HG03520 (cell line): ENCODE measurements around the gene BTBD2.

Experiments
- ATAC-seq: cut with Tn5 transposase; IDR thresholded peaks from one replicate; pipeline ENCODE4 v1.9.1; 2021; ENCODE audit warnings: mild to moderate bottlenecking, moderate library complexity; ENCODE audit not compliant: unreplicated experiment

BTBD2 gene

DNA sequence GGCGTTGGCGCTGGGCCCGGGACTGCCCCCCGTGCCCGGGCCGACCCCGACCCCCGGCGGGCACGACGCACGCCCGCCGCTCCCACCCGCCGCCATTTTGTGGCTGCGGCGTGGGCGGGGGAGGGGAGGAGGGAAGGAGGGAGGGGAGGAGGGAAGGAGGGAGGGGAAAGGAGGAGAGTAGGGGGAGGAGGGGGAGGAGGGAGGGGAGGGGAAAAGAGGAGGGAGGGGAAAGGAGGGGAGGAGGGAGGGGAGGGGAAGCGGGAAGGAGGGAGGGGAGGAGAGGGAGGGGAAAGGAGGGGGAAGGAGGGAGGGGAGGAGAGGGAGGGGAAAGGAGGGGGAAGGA, at the start of gene BTBD2:
Gene BTBD2 (minus strand): TSS at position 107 of the 343 bp plus-strand sequence. CDS start 11 bp downstream, at position 96.
- ATAC-seq = no peak

DNA sequence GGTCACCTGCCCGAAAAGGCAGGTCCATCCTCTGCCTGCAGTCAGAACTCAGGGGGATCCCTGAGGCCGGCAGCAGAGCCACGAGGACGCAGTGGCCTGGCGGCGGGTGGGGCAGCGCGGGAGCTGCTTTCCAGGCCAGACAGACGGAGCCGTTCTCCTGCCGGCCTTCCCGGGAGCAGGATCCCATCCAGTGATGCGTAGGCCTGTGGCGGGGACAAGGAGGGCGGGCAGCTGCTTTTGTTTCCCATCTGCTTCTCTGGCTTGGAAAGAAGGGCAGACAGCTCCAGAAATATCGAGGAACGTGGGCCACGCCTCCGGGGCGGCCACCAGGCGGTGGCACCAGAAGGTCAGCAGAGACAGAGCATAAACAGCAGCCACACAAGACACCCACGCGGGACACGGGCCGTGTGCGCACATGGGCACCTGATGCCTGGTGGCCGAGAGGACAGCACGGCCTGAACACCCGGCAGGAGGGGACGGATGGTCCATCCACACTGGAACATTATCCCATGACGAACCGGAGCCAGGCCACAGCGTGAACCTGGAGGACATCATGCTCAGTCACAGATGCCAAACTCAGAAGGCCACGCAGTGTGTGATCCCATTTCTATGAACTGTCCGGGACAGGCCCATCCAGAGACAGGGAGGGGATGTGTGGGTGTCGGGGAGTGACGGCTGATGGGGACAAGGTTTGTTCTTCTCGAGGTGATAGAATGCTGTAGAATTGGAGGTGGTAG, 49.4 kb upstream of the BTBD2 start:
- no peak for ATAC-seq

DNA sequence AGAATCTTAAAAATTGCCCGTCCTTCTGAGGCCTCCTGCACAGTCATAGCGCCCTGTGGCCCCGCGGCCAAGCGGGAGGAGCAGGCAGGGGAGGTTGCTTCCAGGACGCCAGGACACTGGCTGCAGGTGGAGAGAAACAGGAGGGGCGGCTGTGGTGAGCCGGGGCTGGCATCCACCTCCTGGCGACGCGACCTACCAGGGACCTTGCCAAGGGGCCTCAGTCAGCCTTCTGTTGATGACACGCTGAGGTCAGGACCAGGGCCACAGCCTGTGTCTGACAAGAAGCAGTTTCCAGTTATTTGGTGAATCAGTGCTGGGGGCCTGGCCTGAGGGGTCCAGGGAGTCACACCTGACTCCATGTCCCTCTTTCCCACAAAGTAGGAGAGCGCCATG, 48.9 kb upstream of the BTBD2 start:
- ATAC-seq = no peak

DNA sequence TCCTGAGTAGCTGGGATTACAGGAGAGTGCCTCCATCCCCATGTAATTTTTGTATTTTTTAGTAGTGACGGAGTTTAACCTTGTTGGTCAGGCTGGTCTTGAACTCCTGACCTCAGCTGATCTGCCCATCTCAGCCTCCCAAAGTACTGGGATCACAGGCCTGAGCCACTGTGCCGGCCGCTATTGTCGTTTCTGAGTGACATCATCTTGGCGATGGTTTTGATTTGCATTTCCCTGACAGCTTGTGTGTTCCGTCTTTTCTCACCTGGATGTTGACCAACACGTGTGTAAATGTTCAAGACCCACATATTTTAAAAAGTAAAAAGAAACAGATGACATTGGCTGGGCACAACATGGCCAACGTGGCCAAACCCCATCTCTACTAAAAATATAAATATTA, 48.3 kb upstream of the BTBD2 start:
- ATAC-seq = no peak

DNA sequence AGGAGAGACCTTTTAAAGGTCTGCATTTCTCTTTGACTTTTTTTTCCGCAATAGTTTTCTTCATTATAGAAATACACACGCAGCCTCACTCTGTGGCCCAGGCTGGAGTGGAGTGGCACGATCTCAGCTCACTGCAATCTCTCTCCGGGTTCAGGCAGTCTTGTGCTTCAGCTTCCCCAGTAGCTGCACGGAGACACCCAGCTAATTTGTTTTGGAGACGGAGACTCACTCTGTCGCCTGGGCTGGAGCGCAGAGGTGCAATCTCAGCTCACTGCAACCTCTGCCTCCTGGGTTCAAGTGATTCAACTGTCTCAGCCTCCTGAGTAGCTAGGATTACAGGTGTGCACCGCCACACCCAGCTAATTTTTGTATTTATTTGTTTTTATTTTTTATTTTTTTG, 47.3 kb upstream of the BTBD2 start:
- no peak for ATAC-seq

DNA sequence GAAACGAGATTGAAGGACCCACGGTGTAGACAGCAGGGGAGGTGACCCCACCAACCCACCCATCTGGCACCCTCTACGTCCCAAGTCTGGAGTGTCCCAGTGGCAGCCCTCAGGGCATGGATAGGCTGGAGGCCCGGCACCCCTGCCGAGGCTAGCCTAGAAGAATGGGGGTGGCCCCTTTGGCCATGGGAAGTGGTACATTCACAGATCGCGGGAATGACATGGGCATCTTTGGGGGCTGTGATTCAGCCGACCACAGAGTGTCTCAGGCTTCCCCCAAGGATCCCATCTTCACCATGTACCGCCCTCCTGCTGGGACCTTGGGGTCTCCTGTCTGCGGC, 46.8 kb upstream of the BTBD2 start:
- no peak for ATAC-seq

DNA sequence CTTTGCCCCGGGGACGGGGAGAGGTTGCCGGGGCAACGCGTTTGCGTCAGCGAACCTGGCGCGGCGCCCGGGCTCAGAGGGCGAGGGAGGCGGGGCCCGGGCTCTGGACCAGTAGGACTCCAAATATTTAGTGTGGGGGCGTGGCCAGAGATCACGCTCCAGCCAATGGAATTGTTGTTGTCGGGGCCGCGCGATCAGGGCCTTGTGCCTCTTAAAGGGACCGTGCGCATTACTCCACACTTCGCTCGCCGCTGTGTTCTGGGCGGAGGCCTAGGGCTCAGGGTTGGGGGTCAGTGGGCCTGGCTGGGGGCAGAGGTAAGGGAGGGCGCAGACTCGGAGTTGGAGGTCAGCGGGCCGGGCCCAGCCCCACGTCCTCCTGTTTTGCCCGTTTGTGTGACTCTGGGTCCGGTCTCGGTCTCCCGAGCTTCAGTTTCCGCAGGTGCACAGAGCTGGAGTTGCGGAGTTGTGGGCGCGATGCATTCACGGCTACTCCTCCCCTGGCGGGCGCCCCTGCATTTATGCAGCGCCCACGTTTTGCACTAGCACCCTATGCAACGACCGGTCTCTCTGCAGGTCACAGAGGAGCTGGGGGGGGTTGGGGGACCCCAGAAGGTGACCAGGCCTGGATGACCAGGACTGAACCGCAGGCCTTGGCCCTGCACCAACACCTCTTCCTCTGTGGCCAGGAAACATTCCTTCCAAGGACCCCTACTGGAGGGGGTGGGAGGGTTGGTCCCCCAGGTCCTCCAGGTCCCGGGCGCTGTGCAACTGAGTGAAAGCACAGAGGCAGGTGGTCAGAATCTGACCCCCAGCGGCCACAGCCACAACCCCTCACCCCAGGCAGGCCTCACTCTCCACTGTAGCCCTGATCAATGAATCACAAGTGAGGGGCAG, 46.2 kb upstream of the BTBD2 start:
- ATAC-seq = peak; percentile 55

DNA sequence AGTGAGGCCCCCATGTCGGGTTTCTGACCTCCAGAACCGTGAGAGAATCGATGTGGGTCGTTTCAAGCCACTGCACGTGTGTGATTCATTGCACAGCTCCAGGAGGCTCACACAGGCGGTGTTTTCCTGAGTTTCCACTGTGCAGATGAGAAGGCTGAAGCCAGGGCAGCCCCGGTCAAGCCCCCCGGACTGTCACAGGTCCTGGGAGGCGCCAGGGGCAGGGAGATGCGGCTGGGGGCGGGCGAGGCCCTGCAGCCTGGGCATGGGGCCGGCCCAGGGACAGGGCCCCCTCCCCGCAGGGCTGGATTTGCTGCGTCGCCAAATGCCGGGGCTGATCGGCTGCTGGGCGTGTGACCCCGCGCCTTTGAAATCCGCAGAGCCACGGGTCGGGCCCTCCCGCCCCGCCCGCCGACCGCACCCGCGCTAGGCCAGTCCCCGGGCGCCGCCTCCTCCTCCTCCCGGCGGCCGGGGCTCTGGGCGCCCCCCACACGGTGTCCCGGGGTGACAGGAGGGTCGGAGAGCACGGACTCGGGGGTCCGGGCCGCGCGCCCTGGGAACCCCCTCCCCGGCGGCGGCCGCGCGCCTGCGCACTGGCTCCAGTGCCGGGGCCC, 45.5 kb upstream of the BTBD2 start:
- ATAC-seq = peak; percentile 15

DNA sequence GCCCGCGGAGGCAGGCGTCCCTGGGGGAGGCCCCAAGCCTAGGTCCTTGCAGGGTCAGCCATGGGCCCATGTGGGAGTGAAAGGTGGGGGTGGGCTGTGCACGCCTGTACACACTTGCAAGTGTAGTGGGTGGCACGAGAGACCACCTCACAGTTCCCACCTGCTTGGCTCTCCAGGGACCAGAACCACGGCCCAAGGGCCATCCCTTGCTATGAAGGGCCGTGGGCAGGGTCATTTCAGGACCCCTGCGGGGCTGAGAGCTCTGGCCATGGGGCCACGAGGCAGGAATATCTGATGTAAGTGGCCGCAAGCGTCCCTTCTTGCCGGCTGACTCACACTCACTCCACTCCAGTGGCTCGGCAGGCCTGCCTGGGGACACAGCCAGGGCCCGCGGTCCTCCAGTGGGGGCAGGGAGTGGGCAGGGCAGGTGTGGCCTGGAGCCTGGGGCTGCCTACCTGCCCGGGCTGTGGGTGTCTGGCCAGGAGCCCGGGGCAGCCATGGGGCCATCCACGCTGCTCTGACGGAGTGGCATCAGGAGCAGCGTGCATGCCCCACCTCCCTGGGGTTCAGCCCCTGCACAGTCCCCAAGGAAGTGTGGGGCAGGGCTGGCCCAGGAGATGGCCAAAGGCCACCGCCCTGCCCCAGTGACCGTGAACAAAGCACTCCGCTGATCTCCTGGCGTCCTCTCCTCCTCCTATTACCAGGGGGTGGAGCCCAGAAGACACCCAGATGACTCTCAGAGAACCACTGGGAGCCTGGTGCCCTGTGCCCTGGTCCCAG, 44.1 kb upstream of the BTBD2 start:
- no peak for ATAC-seq

DNA sequence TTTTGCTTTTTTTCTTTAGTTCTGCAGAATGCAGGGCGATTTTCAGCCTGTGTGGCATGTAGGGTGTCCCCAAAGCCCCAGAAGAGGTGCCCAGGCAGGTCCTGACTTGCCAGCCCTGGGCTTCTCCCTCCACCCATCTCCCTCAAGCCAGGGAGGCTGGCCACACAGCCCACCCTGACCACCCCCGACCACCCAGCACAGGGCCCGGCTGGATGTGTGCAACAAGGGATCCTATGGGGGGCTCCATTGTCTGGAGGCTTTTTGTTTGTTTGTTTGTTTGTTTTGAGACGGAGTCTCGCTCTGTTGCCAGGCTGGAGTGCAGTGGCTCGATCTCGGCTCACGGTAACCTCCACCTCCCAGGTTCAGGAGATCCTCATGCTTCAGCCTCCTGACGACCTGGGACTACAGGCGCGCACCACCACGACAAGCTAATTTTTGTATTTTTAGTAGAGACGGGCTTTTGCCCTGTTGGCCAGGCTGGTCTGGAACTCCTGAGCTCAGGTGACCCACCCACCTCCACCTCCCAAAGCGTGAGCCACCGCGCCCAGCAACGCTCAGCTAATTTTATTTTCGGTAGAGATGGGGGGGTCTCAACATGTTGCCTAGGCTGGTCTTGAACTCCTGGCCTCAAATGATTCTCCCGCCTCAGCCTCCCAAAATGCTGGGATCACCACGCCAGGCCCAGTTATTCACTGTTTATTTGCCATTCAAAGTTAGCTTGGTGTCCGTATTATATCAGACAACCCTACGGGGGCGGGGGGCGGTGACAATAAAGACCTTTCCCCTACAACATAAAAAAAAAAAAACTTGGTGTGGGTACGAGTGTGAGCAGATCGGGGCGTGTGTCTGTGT, 43.3 kb upstream of the BTBD2 start:
- ATAC-seq = no peak

DNA sequence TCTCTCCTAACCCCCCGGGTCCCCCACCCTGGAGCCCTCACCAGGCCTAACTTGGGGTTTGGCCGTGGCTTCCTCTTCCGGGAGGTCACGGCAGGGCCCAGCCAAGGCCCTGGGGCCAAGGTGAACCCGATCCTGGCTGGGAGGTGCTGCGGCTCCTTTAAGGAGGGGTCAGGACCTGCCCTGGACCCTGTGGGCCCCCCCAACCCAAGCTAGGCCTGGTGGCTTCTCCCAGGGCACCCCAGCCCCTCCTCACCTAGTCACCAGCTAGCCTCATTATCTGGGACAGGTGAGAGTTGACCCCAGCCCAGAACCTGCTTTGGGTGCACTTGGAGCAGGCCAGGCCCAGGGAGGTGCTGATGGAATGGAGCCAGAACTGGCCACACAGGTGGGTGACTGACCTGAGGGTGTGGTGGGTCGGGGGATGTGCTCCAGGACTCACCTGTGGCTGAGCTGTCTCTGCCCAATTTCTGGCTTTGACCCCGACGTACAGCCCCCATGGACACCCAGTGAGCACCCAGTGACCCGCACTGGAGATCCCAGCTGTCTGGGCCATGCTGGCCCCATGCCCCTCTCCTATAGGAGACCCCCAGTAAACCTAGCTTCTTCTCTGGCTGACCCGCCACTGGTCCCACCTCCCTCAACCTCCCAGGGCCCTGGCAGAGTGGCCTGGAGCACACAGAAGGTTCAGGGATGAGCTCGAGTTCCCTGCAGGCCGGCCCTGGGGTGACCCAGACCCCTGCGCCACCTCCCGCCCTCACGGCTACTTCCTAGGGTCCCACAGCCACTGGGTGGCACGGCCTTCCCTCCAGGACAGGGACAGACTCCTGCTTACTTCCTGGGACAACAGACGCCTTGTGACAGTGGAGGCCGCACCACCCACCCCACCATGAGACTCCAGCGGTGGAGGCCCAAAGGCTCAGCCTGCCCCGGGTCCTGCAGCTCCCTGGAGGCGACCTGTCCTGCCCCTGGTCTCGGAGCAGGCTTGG, 42.3 kb upstream of the BTBD2 start:
- ATAC-seq = no peak

DNA sequence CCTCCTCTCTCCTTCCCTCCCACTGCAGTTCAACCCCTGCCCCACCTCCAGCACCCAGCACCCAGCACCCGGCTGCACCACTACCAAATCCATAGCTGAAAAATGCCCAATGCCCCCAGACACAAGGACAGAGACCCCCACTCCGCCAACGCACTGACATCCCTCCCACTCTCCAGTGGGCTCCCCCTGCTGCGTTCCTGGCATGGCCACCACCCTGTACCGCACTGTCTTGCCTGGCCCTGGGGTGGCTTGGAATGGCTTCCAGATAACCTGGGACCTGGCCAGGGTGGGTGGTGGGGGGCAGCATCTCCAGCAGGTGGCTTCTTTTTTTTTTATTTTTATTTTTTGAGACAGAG, 41.3 kb upstream of the BTBD2 start:
- ATAC-seq = no peak

DNA sequence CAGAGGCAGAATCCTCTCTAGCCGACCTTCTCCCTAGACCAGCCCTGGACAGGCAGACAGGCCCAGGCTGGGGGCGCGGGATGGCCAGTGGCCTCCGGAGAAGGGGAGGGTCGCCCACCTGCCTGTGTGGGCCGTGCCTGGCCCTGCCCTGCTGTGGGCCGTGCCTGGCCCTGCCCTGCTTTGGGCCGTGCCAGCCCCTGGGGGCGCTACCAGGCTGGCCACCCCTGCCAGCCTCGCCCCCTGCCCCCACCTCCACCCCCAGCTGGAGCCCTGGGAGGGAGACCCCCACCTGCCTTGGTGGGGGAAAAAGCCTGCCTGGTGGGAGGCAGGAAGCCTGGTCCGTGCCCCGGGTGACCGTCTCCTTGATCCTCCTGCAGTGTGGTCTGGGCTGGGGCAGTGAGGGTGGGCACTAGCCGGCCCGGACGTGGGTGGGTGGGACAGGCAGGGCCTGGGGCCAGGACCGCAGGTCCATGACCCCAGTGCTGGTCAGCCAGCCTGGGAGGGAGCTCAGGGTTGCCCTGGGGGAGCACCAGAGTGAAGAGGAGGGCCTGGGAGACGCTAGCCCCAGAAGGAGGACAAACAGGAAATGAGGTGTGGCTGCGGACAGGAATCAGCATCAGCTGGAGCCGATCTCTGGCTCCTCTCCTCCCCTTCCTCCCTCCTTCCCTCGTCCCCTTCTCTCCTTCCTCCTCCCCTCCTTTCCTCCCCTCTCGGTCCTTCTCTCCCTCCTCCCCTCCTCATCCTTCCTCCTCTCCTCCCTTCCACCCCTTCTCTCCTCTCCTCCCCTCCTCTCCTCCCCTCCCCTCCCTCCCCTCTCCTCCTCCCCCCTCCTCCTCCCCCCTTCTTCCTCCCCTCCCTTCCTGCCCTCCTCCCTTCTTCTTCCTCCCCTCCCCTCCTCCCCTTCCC, 40.7 kb upstream of the BTBD2 start:
- no peak for ATAC-seq

DNA sequence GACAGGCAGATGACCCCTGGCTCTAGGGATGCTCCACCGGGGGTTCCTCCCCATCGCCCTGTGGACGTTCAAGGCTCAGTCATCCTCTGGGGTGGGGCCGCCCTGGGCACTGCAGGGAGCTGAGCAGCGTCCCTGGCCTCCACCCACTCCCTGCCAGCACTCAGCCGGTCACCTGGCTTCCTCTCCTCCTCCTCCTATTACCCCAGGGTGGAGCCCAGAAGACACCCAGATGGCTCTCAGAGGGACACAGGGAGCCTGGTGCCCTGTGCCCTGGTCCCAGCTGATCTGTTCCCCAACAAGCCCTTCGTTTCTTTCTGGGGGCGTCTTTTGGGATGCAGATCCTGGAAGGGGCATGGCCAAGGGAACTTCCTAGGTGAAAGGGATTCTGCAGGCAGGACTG, 39.2 kb upstream of the BTBD2 start:
- ATAC-seq = no peak

DNA sequence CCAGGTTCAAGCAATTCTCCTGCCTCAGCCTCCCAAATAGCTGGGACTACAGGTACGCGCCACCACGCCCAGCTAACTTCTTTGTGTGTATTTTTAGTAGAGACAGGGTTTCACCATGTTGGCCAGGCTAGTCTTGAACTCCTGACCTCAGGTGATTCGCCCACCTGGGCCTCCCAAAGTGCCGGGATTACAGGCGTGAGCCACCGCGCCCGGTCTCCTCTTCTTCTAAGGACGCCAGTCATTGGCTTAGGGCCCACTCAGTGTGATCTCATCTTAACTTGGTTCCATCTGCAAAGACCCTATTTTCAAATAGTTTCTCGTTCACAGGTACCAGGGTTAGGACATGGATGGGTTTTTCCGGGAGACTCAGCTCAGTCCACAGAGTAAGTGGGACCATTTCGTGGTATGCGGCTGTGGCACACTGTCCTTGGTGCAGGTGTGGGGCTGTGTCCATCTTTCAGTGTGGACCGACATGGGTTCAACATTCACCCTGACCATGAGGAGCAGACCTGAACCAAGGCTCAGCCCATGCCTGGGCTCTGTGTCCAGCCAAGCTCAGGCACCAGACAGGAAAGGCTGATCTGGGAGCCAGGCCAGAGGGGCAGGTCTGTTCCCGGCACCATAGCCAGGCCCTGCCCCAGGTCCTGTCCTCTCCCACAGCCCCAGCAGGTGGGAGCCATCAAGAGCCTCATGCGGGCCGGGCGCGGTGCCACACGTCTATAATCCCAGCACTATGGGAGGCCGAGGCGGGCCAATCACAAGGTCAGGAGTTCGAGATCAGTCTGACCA, 38.3 kb upstream of the BTBD2 start:
- ATAC-seq = no peak

DNA sequence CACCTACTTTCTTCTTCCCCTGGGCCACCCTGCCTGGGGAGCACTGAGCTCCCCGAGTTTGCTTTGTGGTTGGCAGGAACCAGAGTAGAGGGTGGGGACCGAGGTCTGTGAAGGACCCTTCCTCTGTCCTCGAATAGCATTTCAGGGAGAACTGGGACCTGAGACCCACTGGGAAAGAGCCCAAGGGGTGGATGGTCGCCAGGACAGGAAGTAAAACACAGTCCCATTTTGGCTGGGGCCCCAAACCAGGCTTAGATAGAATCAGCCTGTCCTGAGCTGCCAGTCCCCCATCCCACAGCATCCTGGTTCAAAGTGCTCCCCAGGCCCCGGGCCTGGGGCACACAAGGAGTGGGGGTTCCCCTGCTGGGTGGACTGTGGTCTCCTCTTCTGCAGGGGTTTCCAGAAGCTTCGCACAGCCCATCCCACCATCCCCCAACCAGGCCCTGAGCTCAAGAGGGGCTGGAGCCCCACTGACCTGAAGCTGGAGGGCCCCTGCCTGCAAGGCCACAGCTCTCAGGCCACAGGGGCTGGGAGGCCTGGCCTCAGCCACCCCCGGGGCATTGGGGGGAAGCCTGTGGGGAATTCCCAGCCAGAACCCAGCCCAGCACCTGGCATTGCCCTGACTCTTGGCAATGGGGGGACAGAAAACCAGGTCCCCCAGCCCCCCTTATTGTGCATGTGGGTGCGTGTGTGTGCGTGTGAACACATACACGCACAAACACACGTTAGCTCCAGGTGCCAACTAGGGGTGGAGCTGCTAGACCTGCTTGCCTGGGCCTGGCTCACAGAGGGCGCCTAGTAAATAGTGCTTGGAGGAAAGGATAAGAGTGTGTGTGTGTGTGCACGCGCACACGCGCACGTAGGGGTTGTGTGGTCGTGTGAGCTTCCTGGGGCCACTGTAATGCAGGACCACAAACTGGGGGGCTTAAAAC, 36.5 kb upstream of the BTBD2 start:
- ATAC-seq = no peak
